ENCODE results near the gene TRABD.
A peak's percentile ranks its signal among the peaks of the same experiment; 100 is the strongest.

Gene TRABD

GRCh38 chr22:50205781-50206569 lies 20.3 kb downstream of the TRABD start:
- DNase-seq = no peak

GRCh38 chr22:50206599-50206998 lies 20.9 kb downstream of the TRABD start:
- DNase-seq = no peak

GRCh38 chr22:50207383-50208140 lies 21.8 kb downstream of the TRABD start:
- no peak for DNase-seq

- DNase-seq = no peak
Observed at GRCh38 chr22:50208430-50208938, 22.8 kb downstream of the TRABD start.

- no peak for DNase-seq
Observed at GRCh38 chr22:50208939-50209892, 23.5 kb downstream of the TRABD start.

GRCh38 chr22:50209893-50210292 lies 24.2 kb downstream of the TRABD start:
- DNase-seq = no peak

- no peak for DNase-seq
Observed at GRCh38 chr22:50210378-50211139, 24.8 kb downstream of the TRABD start.

GRCh38 chr22:50211147-50211546 lies 25.4 kb downstream of the TRABD start:
- DNase-seq = no peak

GRCh38 chr22:50213263-50213662 lies 27.6 kb downstream of the TRABD start:
- no peak for DNase-seq

GRCh38 chr22:50215297-50216054 lies 29.8 kb downstream of the TRABD start:
- DNase-seq = no peak

GRCh38 chr22:50216055-50216683 lies 30.5 kb downstream of the TRABD start:
- DNase-seq = no peak

GRCh38 chr22:50216684-50217520 lies 31.2 kb downstream of the TRABD start:
- DNase-seq = no peak

GRCh38 chr22:50217543-50218152 lies 31.9 kb downstream of the TRABD start:
- no peak for DNase-seq

- DNase-seq = no peak
Observed at GRCh38 chr22:50218153-50218995, 32.7 kb downstream of the TRABD start.

GRCh38 chr22:50218996-50219727 lies 33.4 kb downstream of the TRABD start:
- peak; percentile 21 for DNase-seq

GRCh38 chr22:50219800-50220602 lies 34.3 kb downstream of the TRABD start:
- DNase-seq = no peak
